ENCODE data around the gene ATP2C2. TPM values are rescaled to one million over a fixed set of nuclear protein-coding genes. Genes with fewer than 3 reads are reported as not detected.

Gene ATP2C2
- total RNA-seq, 1 experiment from 2014 or later = not detected

GRCh38 chr16:84502581-84502980, 134.2 kb downstream of the ATP2C2 start:
- POLR2A ChIA-PET = interaction anchor here (1.0 to 2.4 kb wide), 11 partner anchors 9 to 386 kb away, joined by 3 to 10 read pairs (median 4); partner anchors contain the start of genes COTL1 and MBTPS1
- BruUV-seq (replicated peaks) = no TSS peak
- peak; percentile 63 for DNase-seq (ENCODE audit: unreplicated experiment)
- CTCF ChIA-PET = interaction anchor here (0.5 to 1.0 kb wide), 3 partner anchors 121 to 229 kb away, joined by 3 to 6 read pairs (median 3); no protein-coding TSS in a partner anchor
- no peak for TF ChIP-seq CTCF (IDR thresholded peaks at IDR 0.05; ENCODE audit: unreplicated experiment)
- H3K4me1 Mint-ChIP-seq (ENCODE audit: insufficient read depth, unreplicated experiment) = peaks cover 52% of the 10 kb centered on the region
- peak overlapping the region; percentile 88 for H3K27ac Mint-ChIP-seq (ENCODE audit: low read depth, unreplicated experiment)
- peaks cover 23% of the 10 kb centered on the region for H3K36me3 Mint-ChIP-seq (ENCODE audit: insufficient read depth, unreplicated experiment)
- no peaks in the 10 kb centered on the region for H3K27me3 Mint-ChIP-seq (ENCODE audit: insufficient read depth, unreplicated experiment)
- intact Hi-C loops (cut with micrococcal nuclease) = loop anchor here (5.0 to 10.0 kb wide), 2 partner anchors 550 to 678 kb away; partner anchors contain the start of gene OSGIN1
- H3K4me3 Mint-ChIP-seq (ENCODE audit: unreplicated experiment) = peak overlapping the region; percentile 84
- H3K9me3 Mint-ChIP-seq (ENCODE audit: unreplicated experiment) = no peaks in the 10 kb centered on the region

- Mint-ChIP-seq H3K4me1 (ENCODE audit: insufficient read depth, unreplicated experiment) (peaks cover 52% of the 10 kb centered on the region), H3K27ac (ENCODE audit: low read depth, unreplicated experiment) (peak overlapping the region; percentile 88), H3K9me3 (ENCODE audit: unreplicated experiment) (no peaks in the 10 kb centered on the region), H3K4me3 (ENCODE audit: unreplicated experiment) (peak overlapping the region; percentile 84), H3K27me3 (ENCODE audit: insufficient read depth, unreplicated experiment) (no peaks in the 10 kb centered on the region), H3K36me3 (ENCODE audit: insufficient read depth, unreplicated experiment) (peaks cover 12% of the 10 kb centered on the region)
- ChIA-PET CTCF (interaction anchor here (0.5 to 4.3 kb wide), 5 partner anchors 19 to 363 kb away, joined by 3 to 20 read pairs (median 3); no protein-coding TSS in a partner anchor), POLR2A (interaction anchor here (0.5 to 2.4 kb wide), 9 partner anchors 10 to 387 kb away, joined by 3 to 11 read pairs (median 4); partner anchors contain the start of gene MBTPS1)
- BruUV-seq (replicated peaks) = no TSS peak
- peak; percentile 47 for DNase-seq (ENCODE audit: unreplicated experiment)
- intact Hi-C loops (cut with micrococcal nuclease) = loop anchor here (5.0 to 10.0 kb wide), 2 partner anchors 552 to 679 kb away; partner anchors contain the start of gene OSGIN1
- no peak for TF ChIP-seq CTCF (IDR thresholded peaks at IDR 0.05; ENCODE audit: unreplicated experiment)
These were observed 135.5 kb downstream of the ATP2C2 start for GRCh38 chr16:84503751-84504395.

GRCh38 chr16:84504420-84505248, 136.3 kb downstream of the ATP2C2 start, which contains the start of gene MEAK7:
Gene MEAK7, minus strand, starts transcription at chr16:84504659. Its CDS starts 6,573 bp downstream, at chr16:84498086.
- Mint-ChIP-seq H3K4me1 (ENCODE audit: insufficient read depth, unreplicated experiment) (peaks cover 52% of the 10 kb centered on the region), H3K4me3 (ENCODE audit: unreplicated experiment) (peak within 1 kb of the TSS; percentile 84), H3K27me3 (ENCODE audit: insufficient read depth, unreplicated experiment) (no peaks in the 10 kb centered on the region), H3K27ac (ENCODE audit: low read depth, unreplicated experiment) (peak within 1 kb of the TSS; percentile 88), H3K9me3 (ENCODE audit: unreplicated experiment) (no peaks in the 10 kb centered on the region), H3K36me3 (ENCODE audit: insufficient read depth, unreplicated experiment) (peaks cover 6% of the 10 kb centered on the region)
- POLR2A ChIA-PET = interaction anchor here (0.5 to 2.4 kb wide), 11 partner anchors 11 to 388 kb away, joined by 3 to 11 read pairs (median 3); partner anchors contain the start of gene MBTPS1
- peak; percentile 99 for DNase-seq (ENCODE audit: unreplicated experiment)
- TF ChIP-seq CTCF (IDR thresholded peaks at IDR 0.05; ENCODE audit: unreplicated experiment) = no peak
- intact Hi-C loops (cut with micrococcal nuclease) = loop anchor here (5.0 to 10.0 kb wide), 2 partner anchors 552 to 680 kb away; partner anchors contain the start of gene OSGIN1
- BruUV-seq (replicated peaks) = no TSS peak
- CTCF ChIA-PET = interaction anchor here (0.5 to 4.3 kb wide), 14 partner anchors 10 to 364 kb away, joined by 3 to 28 read pairs (median 6); no protein-coding TSS in a partner anchor

All from MCF 10A (cell line).